Pancreas (tissue), 10 donors: ENCODE data around the gene BACE1-AS. TPM values are rescaled to one million over a fixed set of nuclear protein-coding genes. Genes with fewer than 3 reads are reported as not detected.

ENCODE experiments used
- ATAC-seq, 4 donors: fragments of 200-7000 bp; cut with Tn5 transposase; one replicate each; pipeline versions ENCODE4 v1.8.0 to v1.9.1; 2020; ENCODE audit warnings: mild to moderate bottlenecking in 4 of 4, moderate library complexity in 4 of 4
- DNase-seq, 6 donors: peaks; one replicate each; pipeline ENCODE4 v3.0.0-alpha.2; 2020
- FAIRE-seq: peaks from 2 replicates; lab custom pipeline; 2012; peaks lifted over from hg19 to GRCh38; lab: Jason Lieb, UNC
- H3K27ac ChIP-seq, 4 donors: fragments of 200-600 bp; sonication (generic); 1 replicate in 3 of 4; 2 replicates in 1 of 4; pipeline versions ENCODE4 v1.5.0 to v1.8.0; 2020
- H3K27me3 ChIP-seq, 4 donors: fragments of 200-600 bp; one replicate each; pipeline ENCODE4 v1.8.0; 2021
- H3K36me3 ChIP-seq, 3 donors: fragments of 200-600 bp; sonication (generic) in 1 of 3; one replicate each; pipeline versions ENCODE4 v1.5.0 to v1.8.0; 2020 to 2021
- H3K4me1 ChIP-seq, 3 donors: fragments of 200-600 bp; one replicate each; pipeline ENCODE4 v1.8.0; 2021
- H3K4me3 ChIP-seq, 4 donors: fragments of 200-600 bp; sonication (generic) in 2 of 4; one replicate each; pipeline versions ENCODE4 v1.5.0 to v1.8.0; 2020 to 2021
- H3K9me3 ChIP-seq, 4 donors: fragments of 200-600 bp; one replicate each; pipeline ENCODE4 v1.8.0; 2021
- WGBS, 2 donors: extraction: QIAGEN DNeasy Blood & Tissue Kit; methylation state at CpG; one replicate each; pipeline ENCODE4 v1.1.7; 2013; 5-methylcytosine and 5-hydroxymethylcytosine counted together
- intact Hi-C, 3 donors: fragments of 100-400 bp; cut with DNase I; formaldehyde crosslinking; loops; one replicate each; pipeline versions ENCODE4 v1.11.1 to v1.14.2; 2022
- polyA plus RNA-seq, 2 donors: library from polyadenylated mRNA; stranded (reverse); fragments of 200-250 nt; gene quantifications; one replicate each; pipeline ENCODE4 v1.2.3, GENCODE V29; 2013
- total RNA-seq, 6 donors: library from RNA; stranded (reverse); fragmentation: NEBNext Ultra II Directional in 4 of 6; extraction: Animal tissue kit (Norgen Biotek cat#: 25700) in 4 of 6; gene quantifications; one replicate each; pipeline versions ENCODE4 v1.2.1 to v1.2.4, GENCODE V29; 2021 to 2023
- TF ChIP-seq, protein P1 (sequence below), 4 donors: fragments of 200-600 bp; sonication (generic) in 3 of 4; IDR thresholded peaks; one replicate each; pipeline versions ENCODE4 v1.5.0 to v1.8.0; 2021; ENCODE audit warnings: antibody characterized with exemption in 4 of 4
- donor health status: healthy with polysubstance abuse.
- donor health status: DM: no; HTN: no; CAD: no; lungs with moderate emphysema.
- donor health status: DM: no; HTN: no; CAD: no.
- donor health status: control.
- donor health status: control.
- donor health status: Bipolar disorder and iron deficiency.
- donor health status: DM: yes; HTN: yes; CAD: no.
- donor health status: DM: no; HTN: no; CAD: no.
- donor health status: DM: no; HTN: no; CAD: no.
- donor health status: DM: yes; HTN: yes; CAD: no.

Gene BACE1-AS
- total and polyA plus RNA-seq, 8 donors, result 2.8 to 9.1 (median 4.2) TPM

DNA sequence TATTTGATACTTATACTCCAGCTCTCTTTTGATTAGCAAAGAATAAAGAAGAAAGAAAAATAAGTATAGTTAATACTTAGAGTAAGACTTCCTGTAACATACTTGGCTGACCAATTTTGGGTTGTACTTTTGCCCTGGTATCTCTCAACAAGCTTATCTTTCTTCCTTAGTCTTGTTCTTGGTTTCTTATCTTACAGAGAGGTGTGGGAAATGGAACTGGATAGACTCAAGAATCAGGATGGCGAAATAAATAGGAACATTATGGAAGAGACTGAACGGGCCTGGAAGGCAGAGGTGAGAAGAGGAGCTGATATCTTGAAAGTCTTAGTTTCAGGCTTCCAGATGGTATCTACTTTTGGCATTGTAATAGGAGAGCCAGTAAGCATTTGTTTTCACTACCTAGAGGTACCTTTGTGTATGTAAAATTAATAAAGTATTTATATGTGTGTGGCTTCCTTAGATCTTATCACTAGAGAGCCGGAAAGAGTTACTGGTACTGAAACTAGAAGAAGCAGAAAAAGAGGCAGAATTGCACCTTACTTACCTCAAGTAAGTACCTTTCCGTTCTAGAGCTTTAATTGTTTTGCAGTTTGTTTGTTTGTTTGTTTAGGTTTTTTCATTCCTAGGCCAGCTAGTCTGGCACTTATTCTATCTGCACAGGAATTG is 11.3 kb upstream of the BACE1-AS start:
- H3K4me1 ChIP-seq, result peaks cover 0 to 4% (median 0%) of the 10 kb centered on the region in 3 donors
- ATAC-seq, result no peak
- no peak for FAIRE-seq
- intact Hi-C loops, result no loop called here
- H3K36me3 ChIP-seq, result no peaks in the 10 kb centered on the region
- DNase-seq, result no peak
- 54 to 60% methylated on average over 4 of the region's 4 CpGs for WGBS, 2 donors
- H3K9me3 ChIP-seq, result no peaks in the 10 kb centered on the region
- H3K4me3 ChIP-seq, result no peak overlapping the region
- no peak overlapping the region for H3K27ac ChIP-seq
- no peaks in the 10 kb centered on the region for H3K27me3 ChIP-seq
- TF ChIP-seq, protein P1, sequence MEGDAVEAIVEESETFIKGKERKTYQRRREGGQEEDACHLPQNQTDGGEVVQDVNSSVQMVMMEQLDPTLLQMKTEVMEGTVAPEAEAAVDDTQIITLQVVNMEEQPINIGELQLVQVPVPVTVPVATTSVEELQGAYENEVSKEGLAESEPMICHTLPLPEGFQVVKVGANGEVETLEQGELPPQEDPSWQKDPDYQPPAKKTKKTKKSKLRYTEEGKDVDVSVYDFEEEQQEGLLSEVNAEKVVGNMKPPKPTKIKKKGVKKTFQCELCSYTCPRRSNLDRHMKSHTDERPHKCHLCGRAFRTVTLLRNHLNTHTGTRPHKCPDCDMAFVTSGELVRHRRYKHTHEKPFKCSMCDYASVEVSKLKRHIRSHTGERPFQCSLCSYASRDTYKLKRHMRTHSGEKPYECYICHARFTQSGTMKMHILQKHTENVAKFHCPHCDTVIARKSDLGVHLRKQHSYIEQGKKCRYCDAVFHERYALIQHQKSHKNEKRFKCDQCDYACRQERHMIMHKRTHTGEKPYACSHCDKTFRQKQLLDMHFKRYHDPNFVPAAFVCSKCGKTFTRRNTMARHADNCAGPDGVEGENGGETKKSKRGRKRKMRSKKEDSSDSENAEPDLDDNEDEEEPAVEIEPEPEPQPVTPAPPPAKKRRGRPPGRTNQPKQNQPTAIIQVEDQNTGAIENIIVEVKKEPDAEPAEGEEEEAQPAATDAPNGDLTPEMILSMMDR (IDR thresholded peaks at IDR 0.05), result no peak

DNA sequence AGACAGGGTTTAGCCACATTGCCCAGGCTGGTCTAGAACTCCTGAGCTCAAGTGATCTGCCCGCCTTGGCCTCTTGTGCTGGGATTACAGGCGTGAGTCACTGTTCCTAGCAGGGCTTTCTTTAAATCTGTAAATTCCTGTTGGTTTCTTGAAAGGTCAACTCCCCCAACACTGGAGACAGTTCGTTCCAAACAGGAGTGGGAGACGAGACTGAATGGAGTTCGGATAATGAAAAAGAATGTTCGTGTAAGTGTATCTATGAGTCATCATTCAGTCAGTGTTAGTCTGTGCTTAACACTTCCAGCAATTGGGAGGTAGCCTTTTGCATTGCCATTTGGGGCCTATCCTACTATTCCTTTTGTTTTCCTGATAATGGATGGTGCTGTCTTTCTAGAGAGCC is 10.0 kb upstream of the BACE1-AS start:
- Histone ChIP-seq H3K4me3 (no peak overlapping the region), H3K36me3 (no peaks in the 10 kb centered on the region), H3K4me1 (peaks cover 0 to 9% (median 9%) of the 10 kb centered on the region in 3 donors), H3K27ac (no peak overlapping the region), H3K9me3 (no peaks in the 10 kb centered on the region), H3K27me3 (no peaks in the 10 kb centered on the region)
- DNase-seq, result no peak
- 75 to 84% methylated on average over 6 of the region's 6 CpGs for WGBS, 2 donors
- peak in 2 of 4 donors; percentile 28 to 58 for ATAC-seq
- intact Hi-C loops, result no loop called here
- TF ChIP-seq, protein P1 (IDR thresholded peaks at IDR 0.05), result no peak
- no peak for FAIRE-seq

DNA sequence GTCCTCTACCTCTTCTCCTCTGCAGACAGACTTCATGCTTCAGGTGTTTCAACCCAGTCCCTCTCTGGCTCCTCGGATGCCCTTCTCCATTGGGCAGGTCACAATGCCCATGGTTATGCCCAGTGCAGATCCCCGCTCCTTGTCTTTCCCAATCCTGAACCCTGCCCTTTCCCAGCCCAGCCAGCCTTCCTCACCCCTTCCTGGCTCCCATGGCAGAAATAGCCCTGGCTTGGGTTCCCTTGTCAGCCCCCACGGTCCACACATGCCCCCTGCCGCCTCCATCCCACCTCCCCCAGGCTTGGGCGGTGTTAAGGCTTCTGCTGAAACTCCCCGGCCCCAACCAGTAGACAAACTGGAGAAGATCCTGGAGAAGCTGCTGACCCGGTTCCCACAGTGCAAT is 9.3 kb upstream of the BACE1-AS start:
- no peak for DNase-seq
- Histone ChIP-seq H3K9me3 (no peaks in the 10 kb centered on the region), H3K27ac (no peak overlapping the region), H3K36me3 (no peaks in the 10 kb centered on the region), H3K4me3 (no peak overlapping the region), H3K4me1 (peaks cover 0 to 9% (median 9%) of the 10 kb centered on the region in 3 donors), H3K27me3 (no peaks in the 10 kb centered on the region)
- WGBS, 2 donors, result 93 to 94% methylated on average over 7 of the region's 7 CpGs
- ATAC-seq, result no peak
- intact Hi-C loops, result no loop called here
- FAIRE-seq, result no peak
- TF ChIP-seq, protein P1 (IDR thresholded peaks at IDR 0.05), result no peak

DNA sequence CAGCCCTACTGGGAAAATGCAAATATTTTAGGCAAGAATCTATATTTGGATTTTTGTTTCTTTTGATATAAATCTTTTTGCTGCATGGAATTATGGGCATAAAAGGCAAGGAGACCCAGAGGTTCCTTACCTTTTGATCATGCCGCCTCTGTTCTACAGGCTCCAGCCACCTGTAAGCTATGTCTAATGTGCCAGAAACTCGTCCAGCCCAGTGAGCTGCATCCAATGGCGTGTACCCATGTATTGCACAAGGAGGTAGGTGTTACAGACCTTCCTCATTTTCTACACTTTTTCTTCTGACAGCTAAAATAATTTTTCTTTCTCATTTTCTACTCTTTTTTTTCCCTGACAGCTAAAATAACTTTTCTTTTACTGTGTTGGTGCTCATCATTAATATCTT is 8.2 kb upstream of the BACE1-AS start:
- ATAC-seq, result peak; percentile 75 to 87 (median 82)
- H3K36me3 ChIP-seq, result no peaks in the 10 kb centered on the region
- no peak for FAIRE-seq
- H3K4me3 ChIP-seq, result no peak overlapping the region
- peaks cover 0 to 14% (median 9%) of the 10 kb centered on the region in 3 donors for H3K4me1 ChIP-seq
- H3K9me3 ChIP-seq, result no peaks in the 10 kb centered on the region
- TF ChIP-seq, protein P1 (IDR thresholded peaks at IDR 0.05), result no peak
- H3K27ac ChIP-seq, result peak overlapping the region in 1 of 4 donors; percentile 13
- intact Hi-C loops, result no loop called here
- peak in 4 of 6 donors; percentile 54 to 69 (median 60) for DNase-seq
- no peaks in the 10 kb centered on the region for H3K27me3 ChIP-seq
- WGBS, 2 donors, result 48 to 55% methylated on average over 3 of the region's 3 CpGs

DNA sequence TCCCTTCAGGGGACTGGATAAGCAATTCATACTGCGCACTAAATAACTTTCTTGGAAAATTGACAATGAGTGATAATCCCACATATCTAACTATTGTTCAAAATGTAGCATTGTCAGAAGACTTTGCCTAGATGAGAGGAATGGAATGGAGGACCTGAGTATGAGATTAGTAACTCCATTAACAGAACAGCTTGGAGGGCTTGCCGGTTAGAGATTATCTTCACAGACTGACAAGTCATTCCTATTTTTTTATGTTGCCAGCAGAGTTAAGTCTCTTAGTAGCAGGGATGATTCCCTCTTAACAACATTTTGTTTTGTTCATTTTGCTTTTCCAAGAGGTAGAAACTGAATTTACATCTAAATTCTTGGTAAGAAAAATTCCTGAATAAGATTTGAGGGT is 7.1 kb upstream of the BACE1-AS start:
- H3K9me3 ChIP-seq, result no peaks in the 10 kb centered on the region
- DNase-seq (no peak), FAIRE-seq (no peak), ATAC-seq (no peak)
- intact Hi-C loops, result no loop called here
- H3K36me3 ChIP-seq, result peaks cover 0 to 2% (median under 1%) of the 10 kb centered on the region in 3 donors
- TF ChIP-seq, protein P1 (IDR thresholded peaks at IDR 0.05), result no peak
- H3K27ac ChIP-seq, result no peak overlapping the region
- H3K27me3 ChIP-seq, result no peaks in the 10 kb centered on the region
- peaks cover 7 to 19% (median 9%) of the 10 kb centered on the region in 3 donors for H3K4me1 ChIP-seq
- 58 to 67% methylated on average over 2 of the region's 2 CpGs for WGBS, 2 donors
- H3K4me3 ChIP-seq, result no peak overlapping the region
